BLaER1 (cell line): ENCODE measurements around the gene KCTD16.

Source experiments
- H3K27ac ChIP-seq: shearing (Covaris generic); formaldehyde crosslinking; 2 replicates; pipeline ENCODE4 v1.8.1; 2022
- H3K27me3 ChIP-seq: shearing (Covaris generic); formaldehyde crosslinking; 2 replicates; pipeline ENCODE4 v1.8.1; 2022
- H3K36me3 ChIP-seq: shearing (Covaris generic); formaldehyde crosslinking; 2 replicates; pipeline ENCODE4 v1.8.1; 2022
- H3K4me1 ChIP-seq: shearing (Covaris generic); formaldehyde crosslinking; 2 replicates; pipeline ENCODE4 v1.8.1; 2022
- H3K4me2 ChIP-seq: shearing (Covaris generic); formaldehyde crosslinking; 2 replicates; pipeline ENCODE4 v1.8.1; 2022
- H3K4me3 ChIP-seq: shearing (Covaris generic); formaldehyde crosslinking; 2 replicates; pipeline ENCODE4 v1.8.1; 2022
- H3K9ac ChIP-seq: shearing (Covaris generic); formaldehyde crosslinking; 2 replicates; pipeline ENCODE4 v1.8.1; 2022
- H3K9me3 ChIP-seq: shearing (Covaris generic); formaldehyde crosslinking; 2 replicates; pipeline ENCODE4 v1.8.1; 2022
- H4K20me1 ChIP-seq: shearing (Covaris generic); formaldehyde crosslinking; 2 replicates; pipeline ENCODE4 v1.8.1; 2022
- Cebpa-rat ChIP-seq: shearing (Covaris generic); IDR thresholded peaks from 2 replicates; pipeline ENCODE4 v1.8.1; 2022

The KCTD16 gene

DNA sequence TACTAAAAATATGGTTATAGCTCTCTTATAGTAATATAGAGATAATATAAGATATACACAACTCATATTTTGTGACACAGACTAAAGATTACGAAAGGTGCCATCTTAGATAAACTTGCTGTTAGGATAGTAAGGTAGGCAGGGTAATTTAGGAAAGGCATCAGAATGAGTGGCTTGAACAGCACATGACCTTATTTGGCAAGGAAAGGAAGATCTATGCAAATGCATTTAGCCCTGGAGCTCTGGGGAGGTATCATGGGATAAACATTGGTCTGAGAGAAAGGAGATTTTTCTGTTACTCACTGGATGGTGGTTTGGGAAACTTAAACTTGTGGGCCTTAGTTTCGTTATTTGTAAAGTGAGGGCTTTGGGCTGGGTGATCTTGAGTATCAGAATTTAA is 65.8 kb downstream of the KCTD16 start:
- H3K4me3 ChIP-seq = no peak overlapping the region
- no peaks in the 10 kb centered on the region for H4K20me1 ChIP-seq
- H3K4me1 ChIP-seq = no peaks in the 10 kb centered on the region
- no peak overlapping the region for H3K4me2 ChIP-seq
- no peak for TF ChIP-seq Cebpa-rat
- H3K27me3 ChIP-seq = no peaks in the 10 kb centered on the region
- no peak overlapping the region for H3K27ac ChIP-seq
- H3K9ac ChIP-seq = no peak overlapping the region
- H3K9me3 ChIP-seq = no peaks in the 10 kb centered on the region
- H3K36me3 ChIP-seq = no peaks in the 10 kb centered on the region

DNA sequence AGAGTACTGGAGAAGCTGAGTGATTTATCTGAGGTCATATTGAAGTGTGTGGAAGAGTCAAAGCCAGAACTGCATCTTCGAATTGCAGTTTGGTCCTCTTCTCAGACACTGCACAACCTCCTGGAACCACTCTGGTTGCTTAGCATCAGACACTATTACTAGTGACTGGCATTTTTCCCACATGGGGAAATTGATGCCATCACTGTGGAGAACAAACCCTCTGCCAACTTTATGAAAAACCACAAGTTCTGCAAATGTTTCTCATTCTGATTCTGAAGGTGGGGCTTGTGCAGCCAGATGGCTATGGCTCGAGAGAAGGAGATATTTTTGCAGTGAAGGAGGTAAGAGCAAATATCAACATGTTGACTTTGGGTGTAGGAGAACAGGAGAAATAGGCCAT is 67.2 kb downstream of the KCTD16 start:
- Histone ChIP-seq H3K4me1 (no peaks in the 10 kb centered on the region), H3K36me3 (no peaks in the 10 kb centered on the region), H3K9ac (no peak overlapping the region), H3K4me2 (no peak overlapping the region), H3K9me3 (no peaks in the 10 kb centered on the region), H3K27ac (no peak overlapping the region), H3K4me3 (no peak overlapping the region), H3K27me3 (no peaks in the 10 kb centered on the region), H4K20me1 (no peaks in the 10 kb centered on the region)
- TF ChIP-seq Cebpa-rat = no peak

DNA sequence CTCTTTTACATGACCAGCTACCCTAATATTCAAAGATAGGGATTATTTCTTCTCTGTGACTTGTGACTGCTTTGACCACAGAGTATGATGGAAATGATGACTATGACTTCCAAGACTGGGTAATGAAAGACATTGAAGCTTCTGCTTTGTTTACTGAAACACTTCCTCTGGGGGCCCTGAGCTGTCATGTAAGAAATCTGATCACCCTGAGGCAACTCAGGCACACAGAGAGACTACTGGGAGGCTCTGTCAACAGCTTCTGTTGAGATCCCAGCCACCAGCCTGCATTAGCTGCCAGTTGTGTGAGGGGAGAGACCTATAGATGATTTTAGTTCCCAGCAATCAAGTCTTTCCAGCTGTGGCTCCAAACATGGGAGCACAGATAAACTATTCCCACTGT is 76.5 kb downstream of the KCTD16 start:
- no peak for TF ChIP-seq Cebpa-rat
- Histone ChIP-seq H3K4me1 (peaks cover 5% of the 10 kb centered on the region; the same call in 1 of the 2 replicates), H3K9ac (no peak overlapping the region), H3K4me2 (no peak overlapping the region), H3K4me3 (no peak overlapping the region), H3K27me3 (no peaks in the 10 kb centered on the region), H3K36me3 (no peaks in the 10 kb centered on the region), H4K20me1 (no peaks in the 10 kb centered on the region), H3K9me3 (no peaks in the 10 kb centered on the region), H3K27ac (no peak overlapping the region)

GRCh38 chr5:144248015-144248414 is 77.3 kb downstream of the KCTD16 start:
- no peaks in the 10 kb centered on the region for H3K9me3 ChIP-seq
- H3K9ac ChIP-seq = no peak overlapping the region
- no peaks in the 10 kb centered on the region for H3K27me3 ChIP-seq
- no peak overlapping the region for H3K4me3 ChIP-seq
- no peak for TF ChIP-seq Cebpa-rat
- H3K4me1 ChIP-seq = peaks cover 5% of the 10 kb centered on the region; the same call in 1 of the 2 replicates
- no peak overlapping the region for H3K4me2 ChIP-seq
- H4K20me1 ChIP-seq = no peaks in the 10 kb centered on the region
- H3K36me3 ChIP-seq = no peaks in the 10 kb centered on the region
- no peak overlapping the region for H3K27ac ChIP-seq

DNA sequence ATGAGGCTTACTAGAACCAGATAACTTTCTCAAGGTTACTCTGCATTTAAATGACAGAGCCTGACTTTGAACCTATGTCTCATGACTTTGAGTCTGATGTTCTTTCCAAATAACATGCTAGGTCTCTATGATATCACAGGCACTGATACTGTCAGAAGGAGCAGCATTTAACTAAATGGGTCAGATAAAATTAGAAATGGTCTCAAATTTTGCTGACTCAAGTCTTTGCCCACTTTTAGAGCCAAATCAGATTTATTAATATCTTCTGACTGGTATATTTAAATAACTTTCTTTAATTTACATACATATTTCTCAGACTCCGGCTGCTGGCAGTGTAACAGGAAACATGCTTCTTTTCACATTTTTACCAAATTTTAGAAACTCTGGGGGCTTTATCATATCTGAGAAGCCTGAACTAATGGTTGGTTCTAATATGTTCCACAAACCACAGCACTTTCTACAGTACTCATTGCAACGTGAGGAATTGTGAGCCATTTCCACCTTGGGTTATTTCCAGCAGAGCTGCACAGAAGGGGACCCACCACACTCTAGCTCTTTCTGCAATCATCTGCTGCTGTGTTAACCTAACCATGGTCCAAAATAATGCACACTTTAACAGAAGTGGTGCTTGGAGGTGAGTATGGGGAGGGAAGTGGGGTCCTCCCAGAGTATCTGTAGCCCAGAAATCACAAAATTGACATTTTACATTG is 79.2 kb downstream of the KCTD16 start:
- TF ChIP-seq Cebpa-rat = no peak
- Histone ChIP-seq H3K27ac (no peak overlapping the region), H3K4me2 (no peak overlapping the region), H3K36me3 (no peaks in the 10 kb centered on the region), H4K20me1 (no peaks in the 10 kb centered on the region), H3K9ac (no peak overlapping the region), H3K9me3 (no peaks in the 10 kb centered on the region), H3K4me3 (no peak overlapping the region), H3K4me1 (peaks cover 5% of the 10 kb centered on the region; the same call in 1 of the 2 replicates), H3K27me3 (no peaks in the 10 kb centered on the region)

DNA sequence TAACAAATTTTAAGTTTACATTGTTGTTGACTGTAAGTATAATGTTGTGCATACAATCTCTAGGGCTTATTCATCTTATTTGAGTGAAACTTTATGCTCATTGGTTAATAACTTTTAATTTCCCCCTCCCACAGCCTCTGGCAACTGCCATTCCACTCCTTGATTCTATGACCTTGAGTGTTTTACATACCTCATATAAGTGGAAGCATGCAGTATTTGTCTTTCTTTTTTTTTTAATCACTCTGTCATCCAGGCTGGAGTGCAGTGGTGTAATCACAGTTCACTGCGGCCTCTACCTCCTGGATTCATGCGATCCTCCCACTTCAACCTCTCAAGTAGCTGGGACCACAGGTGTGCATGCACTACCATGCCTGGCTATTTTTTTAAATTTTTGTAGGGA is 83.9 kb downstream of the KCTD16 start:
- Histone ChIP-seq H4K20me1 (no peaks in the 10 kb centered on the region), H3K27ac (no peak overlapping the region), H3K9ac (no peak overlapping the region), H3K4me3 (no peak overlapping the region), H3K4me1 (no peaks in the 10 kb centered on the region), H3K36me3 (no peaks in the 10 kb centered on the region), H3K27me3 (no peaks in the 10 kb centered on the region), H3K9me3 (no peaks in the 10 kb centered on the region), H3K4me2 (no peak overlapping the region)
- TF ChIP-seq Cebpa-rat = no peak

DNA sequence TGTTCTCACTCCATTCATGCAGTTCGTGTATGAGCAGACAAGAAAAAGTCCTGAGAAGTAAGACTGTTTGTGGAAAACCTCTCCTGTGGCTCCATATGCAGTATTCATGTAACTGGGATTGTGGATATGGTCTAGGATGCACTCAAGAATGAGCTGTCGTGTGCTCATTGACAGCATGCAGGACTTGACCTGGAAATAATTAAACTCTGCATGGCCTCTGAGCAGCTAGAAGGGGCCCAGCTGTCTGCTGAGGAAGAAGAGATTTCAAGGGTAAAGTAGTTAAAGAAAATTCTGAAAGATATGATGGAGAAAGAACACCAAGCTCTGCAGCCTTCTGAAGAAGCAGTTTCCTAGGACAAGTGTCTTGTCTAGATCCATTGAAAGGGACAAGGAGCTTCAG is 89.4 kb downstream of the KCTD16 start:
- H3K27ac ChIP-seq = no peak overlapping the region
- H3K4me3 ChIP-seq = no peak overlapping the region
- H3K27me3 ChIP-seq = no peaks in the 10 kb centered on the region
- H4K20me1 ChIP-seq = no peaks in the 10 kb centered on the region
- no peaks in the 10 kb centered on the region for H3K4me1 ChIP-seq
- H3K9me3 ChIP-seq = no peaks in the 10 kb centered on the region
- TF ChIP-seq Cebpa-rat = no peak
- no peaks in the 10 kb centered on the region for H3K36me3 ChIP-seq
- H3K4me2 ChIP-seq = no peak overlapping the region
- no peak overlapping the region for H3K9ac ChIP-seq

GRCh38 chr5:144265643-144266247 is 95.1 kb downstream of the KCTD16 start:
- H4K20me1 ChIP-seq = no peaks in the 10 kb centered on the region
- H3K27me3 ChIP-seq = no peaks in the 10 kb centered on the region
- no peaks in the 10 kb centered on the region for H3K4me1 ChIP-seq
- no peaks in the 10 kb centered on the region for H3K36me3 ChIP-seq
- no peaks in the 10 kb centered on the region for H3K9me3 ChIP-seq
- H3K9ac ChIP-seq = no peak overlapping the region
- H3K27ac ChIP-seq = no peak overlapping the region
- H3K4me2 ChIP-seq = no peak overlapping the region
- H3K4me3 ChIP-seq = no peak overlapping the region
- no peak for TF ChIP-seq Cebpa-rat

DNA sequence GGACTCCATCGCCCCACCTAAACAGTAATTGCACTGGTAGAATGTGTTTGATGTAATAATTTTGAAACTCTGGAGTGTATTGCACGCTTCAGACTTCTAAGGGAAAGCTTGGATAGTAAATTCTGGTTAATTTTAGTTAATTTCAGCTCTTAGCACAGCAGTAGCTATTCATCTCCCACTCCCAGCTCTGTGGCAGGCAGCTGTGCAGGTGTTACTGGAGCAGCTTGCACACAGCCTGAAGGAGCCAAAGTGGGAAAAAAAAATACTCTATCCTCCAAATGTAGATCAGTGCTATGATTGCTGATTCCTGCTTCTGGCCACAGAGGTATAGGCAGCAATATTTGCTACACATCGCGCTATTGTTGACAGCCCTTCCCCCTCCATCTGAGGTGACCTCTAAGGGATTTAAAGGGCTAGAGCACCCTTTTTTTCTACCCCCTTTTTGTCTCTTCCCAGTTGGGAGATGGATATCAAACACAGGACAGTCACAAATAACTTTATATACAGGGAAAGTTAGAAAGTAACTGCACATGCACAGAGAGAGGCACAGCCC is 97.4 kb downstream of the KCTD16 start:
- no peaks in the 10 kb centered on the region for H3K36me3 ChIP-seq
- no peaks in the 10 kb centered on the region for H3K4me1 ChIP-seq
- no peaks in the 10 kb centered on the region for H3K27me3 ChIP-seq
- H3K9me3 ChIP-seq = peaks cover 7% of the 10 kb centered on the region
- H3K4me2 ChIP-seq = no peak overlapping the region
- TF ChIP-seq Cebpa-rat = no peak
- H4K20me1 ChIP-seq = no peaks in the 10 kb centered on the region
- H3K9ac ChIP-seq = no peak overlapping the region
- no peak overlapping the region for H3K4me3 ChIP-seq
- H3K27ac ChIP-seq = no peak overlapping the region

DNA sequence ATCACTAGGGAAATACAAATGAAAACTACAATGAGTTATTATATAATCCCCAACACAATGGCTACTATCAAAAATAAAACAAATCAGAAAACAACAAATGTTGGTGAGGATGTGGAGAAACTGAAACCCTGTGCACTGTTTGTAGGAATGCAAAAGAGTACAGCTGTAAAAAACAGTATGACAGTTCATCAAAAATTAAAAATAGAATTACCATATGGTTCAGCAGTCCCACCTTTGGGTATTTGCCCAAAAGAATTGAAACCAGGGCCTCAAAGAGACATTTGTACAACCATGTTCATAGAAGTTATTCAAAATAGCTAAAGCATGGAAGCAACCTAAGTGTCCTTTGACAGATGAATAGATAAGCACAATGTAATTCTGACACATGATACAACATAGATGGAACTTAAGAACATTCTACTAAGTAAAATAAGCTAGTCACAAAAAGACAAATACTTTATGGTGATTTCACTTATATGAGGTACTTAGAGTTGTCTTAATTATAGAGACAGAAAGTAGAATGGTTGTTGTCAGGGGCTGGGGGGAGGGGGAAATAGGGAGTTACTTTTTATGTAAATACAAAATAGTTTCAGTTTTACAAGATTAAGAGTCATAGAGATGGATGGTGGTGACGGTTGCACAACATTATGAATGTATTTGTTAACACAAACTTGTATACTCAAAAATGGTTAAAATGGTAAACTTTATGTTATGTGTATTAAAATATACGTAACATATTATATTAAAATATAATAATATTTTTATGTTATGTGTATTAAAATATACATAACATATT is 102.8 kb downstream of the KCTD16 start:
- Histone ChIP-seq H4K20me1 (no peaks in the 10 kb centered on the region), H3K9ac (no peak overlapping the region), H3K4me2 (no peak overlapping the region), H3K4me3 (no peak overlapping the region), H3K36me3 (no peaks in the 10 kb centered on the region), H3K27me3 (no peaks in the 10 kb centered on the region), H3K27ac (no peak overlapping the region), H3K9me3 (peaks cover 7% of the 10 kb centered on the region), H3K4me1 (no peaks in the 10 kb centered on the region)
- TF ChIP-seq Cebpa-rat = no peak
